ENCODE data around the gene ARMC6.
"Not testable (repeated sequence)": the region's sequence is repeated elsewhere in the genome, so short reads cannot be mapped to it uniquely, and the experiment has no call there.

ARMC6 gene

GRCh38 chr19:19074196-19074882, 40.9 kb downstream of the ARMC6 start:
- DNase-seq (ENCODE audit: low read depth, low spot score), result no peak

- DNase-seq (ENCODE audit: low read depth, low spot score), result no peak
Observed at GRCh38 chr19:19075126-19075525, 41.7 kb downstream of the ARMC6 start.

- no peak for DNase-seq (ENCODE audit: low read depth, low spot score)
Observed at GRCh38 chr19:19076476-19076875, 43.1 kb downstream of the ARMC6 start.

- DNase-seq (ENCODE audit: low read depth, low spot score), result no peak
Observed at GRCh38 chr19:19077103-19077502, 43.7 kb downstream of the ARMC6 start.

GRCh38 chr19:19078801-19079200, 45.4 kb downstream of the ARMC6 start:
- no peak for DNase-seq (ENCODE audit: low read depth, low spot score)

GRCh38 chr19:19079571-19079970, 46.2 kb downstream of the ARMC6 start:
- DNase-seq (ENCODE audit: low read depth, low spot score), result no peak

GRCh38 chr19:19081642-19082151, 48.3 kb downstream of the ARMC6 start:
- no peak for DNase-seq (ENCODE audit: low read depth, low spot score)

GRCh38 chr19:19083413-19084178, 50.2 kb downstream of the ARMC6 start:
- DNase-seq (ENCODE audit: low read depth, low spot score), result no peak

- no peak for DNase-seq (ENCODE audit: low read depth, low spot score)
Observed at GRCh38 chr19:19087676-19088075, 54.3 kb downstream of the ARMC6 start.

- no peak for DNase-seq (ENCODE audit: low read depth, low spot score)
Observed at GRCh38 chr19:19094513-19094912, 61.1 kb downstream of the ARMC6 start.

GRCh38 chr19:19095691-19096090, 62.3 kb downstream of the ARMC6 start:
- no peak for DNase-seq (ENCODE audit: low read depth, low spot score)

- no peak for DNase-seq (ENCODE audit: low read depth, low spot score)
Observed at GRCh38 chr19:19096641-19097627, 63.5 kb downstream of the ARMC6 start.

GRCh38 chr19:19098084-19098702, 64.8 kb downstream of the ARMC6 start:
- no peak for DNase-seq (ENCODE audit: low read depth, low spot score)

- no peak for DNase-seq (ENCODE audit: low read depth, low spot score)
Observed at GRCh38 chr19:19098703-19099632, 65.6 kb downstream of the ARMC6 start.

GRCh38 chr19:19101540-19101939, 68.1 kb downstream of the ARMC6 start:
- DNase-seq (ENCODE audit: low read depth, low spot score), result no peak

GRCh38 chr19:19102566-19102965, 69.2 kb downstream of the ARMC6 start:
- not testable (repeated sequence) for DNase-seq (ENCODE audit: low read depth, low spot score)

- no peak for DNase-seq (ENCODE audit: low read depth, low spot score)
Observed at GRCh38 chr19:19103167-19103566, 69.8 kb downstream of the ARMC6 start.

- DNase-seq (ENCODE audit: low read depth, low spot score), result peak; percentile 79
Observed at GRCh38 chr19:19105365-19106055, 72.1 kb downstream of the ARMC6 start.

GRCh38 chr19:19106056-19106551, 72.7 kb downstream of the ARMC6 start:
- DNase-seq (ENCODE audit: low read depth, low spot score), result no peak

All from astrocyte of the hippocampus (primary cell).